ENCODE data around the gene ENO3.
"Not testable (repeated sequence)": the region's sequence is repeated elsewhere in the genome, so short reads cannot be mapped to it uniquely, and the experiment has no call there.

The ENO3 gene

DNA sequence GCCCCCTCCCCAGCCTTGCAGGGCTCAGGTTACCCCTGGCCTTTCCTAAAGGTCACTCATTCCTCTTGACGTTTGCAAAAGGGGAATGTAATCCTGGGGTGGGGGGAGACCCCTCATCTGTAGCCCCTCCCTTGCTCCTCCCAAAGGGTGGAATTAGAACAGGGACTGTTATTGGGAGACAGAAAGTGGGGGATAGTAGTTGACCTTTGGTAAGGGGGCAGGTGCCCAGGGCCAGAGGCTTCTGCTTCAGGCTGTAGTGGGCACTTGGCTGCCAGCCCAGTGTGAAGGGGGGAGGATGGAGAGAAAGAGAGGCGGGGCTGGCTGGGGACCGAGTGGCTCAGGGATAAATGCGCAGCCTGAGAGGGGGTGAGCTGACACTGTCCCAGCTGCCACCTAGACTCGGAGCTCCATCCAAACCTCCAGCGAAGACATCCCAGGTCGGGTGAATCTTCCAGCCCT lies at the start of gene ENO3:
ENO3 (plus strand) TSS at position 374 of the 459 bp plus-strand sequence. CDS start 711 bp downstream, outside the sequence.
- no peak for DNase-seq

DNA sequence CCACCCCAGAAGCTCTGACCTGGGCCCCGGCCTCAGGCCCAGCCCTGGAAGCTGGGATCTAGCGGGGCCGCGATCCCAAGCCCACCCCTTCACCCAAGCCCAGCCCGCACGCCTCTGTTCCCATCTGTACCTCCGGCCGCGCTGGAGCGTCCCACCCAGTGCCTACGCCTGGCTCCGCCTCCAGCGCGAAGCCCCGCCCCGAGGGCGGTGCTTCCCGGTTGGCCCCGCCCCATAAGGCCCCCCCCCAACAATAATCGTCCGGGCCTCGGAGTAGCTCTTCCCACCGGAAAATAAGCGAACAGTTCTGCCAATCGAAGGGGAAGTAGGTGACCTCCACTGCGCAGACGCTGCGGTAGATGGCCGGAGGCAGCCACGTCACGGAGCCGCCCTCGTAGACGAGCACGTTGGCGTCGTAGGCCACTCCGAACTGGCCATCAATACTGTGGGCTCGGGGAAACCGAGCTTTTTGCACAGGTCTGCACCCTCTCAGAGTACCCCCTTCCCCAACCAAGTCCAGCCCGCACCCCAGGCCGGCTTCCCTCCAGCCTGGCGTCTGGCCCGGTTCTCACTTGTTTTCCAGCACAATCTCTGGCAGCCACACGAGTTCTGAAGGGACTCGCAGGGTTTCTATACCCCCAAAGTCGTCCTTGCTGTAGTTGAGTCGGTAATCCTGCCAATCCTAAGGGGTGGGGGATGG lies 49.1 kb upstream of the ENO3 start:
- no peak for DNase-seq

DNA sequence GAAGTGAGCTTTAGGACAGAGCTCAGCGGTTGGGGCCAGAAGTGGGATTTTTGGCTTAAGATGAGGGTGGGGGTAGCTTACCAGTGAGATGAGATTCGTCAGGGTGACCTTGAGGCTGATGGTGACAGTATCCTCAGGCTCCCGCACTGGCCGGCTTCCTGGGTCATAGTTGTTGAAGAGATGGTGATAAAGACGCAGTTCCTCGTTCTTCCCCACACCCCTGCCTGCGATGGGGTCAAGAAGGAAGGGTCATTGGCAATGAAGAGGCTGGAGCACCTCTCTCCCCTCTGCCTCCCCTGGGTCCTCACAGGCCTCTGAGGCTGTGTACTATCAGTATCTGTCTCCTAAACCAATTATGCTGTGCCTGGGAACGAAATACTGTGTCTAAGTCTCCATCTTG lies 48.4 kb upstream of the ENO3 start:
- DNase-seq: no peak

DNA sequence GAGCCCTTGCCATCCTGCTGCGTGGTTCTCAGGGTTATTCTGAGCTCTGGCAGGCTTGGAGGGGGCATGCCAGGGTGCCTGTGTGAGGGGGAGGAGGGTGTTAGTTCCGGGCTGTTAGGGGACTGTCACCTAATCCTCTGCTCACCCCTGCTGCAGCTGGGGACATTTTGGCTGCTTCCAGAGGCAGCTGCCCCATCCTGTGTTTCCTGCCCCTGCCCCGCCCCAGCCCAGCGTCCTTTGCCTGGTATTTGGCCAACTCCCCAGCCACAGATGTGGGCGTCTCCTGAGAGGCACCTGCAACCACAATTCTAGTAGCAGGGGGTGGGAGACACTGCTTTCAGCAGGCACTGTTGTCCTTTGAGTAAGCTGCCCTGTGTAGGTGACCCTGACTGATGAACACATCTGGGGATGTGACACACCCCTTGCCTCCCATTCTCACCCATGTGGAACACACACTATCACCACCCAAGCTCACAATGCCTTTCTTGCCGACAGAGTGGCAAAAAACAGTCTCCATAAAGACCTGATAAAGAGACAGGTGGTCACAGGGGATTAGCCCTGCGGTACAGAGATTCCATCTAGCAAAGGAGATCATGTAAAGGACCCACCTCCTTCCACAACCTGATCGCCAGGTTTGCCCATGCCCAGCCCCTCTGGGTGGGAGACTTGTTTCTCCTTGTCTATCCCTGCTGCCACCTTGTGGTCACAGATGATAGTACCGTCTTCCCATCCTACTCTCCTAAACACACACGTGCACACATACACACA lies 47.7 kb upstream of the ENO3 start, which contains the start of gene CHRNE:
CHRNE (minus strand) TSS at position 48 of the 768 bp plus-strand sequence; CDS start at position 13, 35 bp downstream.
- DNase-seq: peak; percentile 10

DNA sequence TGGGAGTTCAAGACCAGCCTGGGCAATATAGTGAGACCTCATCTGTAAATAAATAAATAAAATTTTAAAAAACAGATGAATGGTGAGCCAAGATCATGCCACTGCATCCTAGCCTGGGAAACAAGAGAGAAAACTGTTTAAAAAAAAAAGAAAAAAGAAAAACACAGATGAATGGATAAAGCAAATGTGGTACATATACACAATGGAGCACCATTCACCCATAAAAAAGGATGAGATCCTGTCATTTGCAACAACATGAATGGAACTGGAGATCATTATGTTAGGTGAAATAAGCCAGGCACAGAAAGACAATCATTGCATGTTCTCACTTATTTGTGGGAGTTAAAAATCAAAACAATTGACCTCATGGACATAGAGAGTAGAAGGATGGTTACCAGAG lies 44.3 kb upstream of the ENO3 start:
- not testable (repeated sequence) for DNase-seq

DNA sequence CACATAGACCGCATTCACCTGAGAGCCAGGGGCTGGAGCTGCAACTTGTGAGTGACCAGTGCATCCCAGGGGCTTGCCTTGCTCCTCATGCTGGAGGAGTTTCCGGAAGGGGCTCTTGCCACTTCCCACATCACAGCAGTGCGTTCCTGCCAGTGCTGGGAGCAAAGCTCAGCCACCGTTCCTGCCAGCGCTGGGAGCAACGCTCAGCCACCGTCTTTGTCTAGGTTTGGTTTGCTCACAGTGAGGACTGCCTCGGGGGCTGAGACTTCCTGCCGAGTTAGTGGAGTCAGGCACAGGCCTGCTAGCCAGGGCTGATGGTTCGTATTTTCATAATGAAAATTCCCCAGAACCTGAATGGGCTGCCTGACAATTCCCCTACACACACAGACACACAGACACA lies 42.6 kb upstream of the ENO3 start:
- DNase-seq: no peak

DNA sequence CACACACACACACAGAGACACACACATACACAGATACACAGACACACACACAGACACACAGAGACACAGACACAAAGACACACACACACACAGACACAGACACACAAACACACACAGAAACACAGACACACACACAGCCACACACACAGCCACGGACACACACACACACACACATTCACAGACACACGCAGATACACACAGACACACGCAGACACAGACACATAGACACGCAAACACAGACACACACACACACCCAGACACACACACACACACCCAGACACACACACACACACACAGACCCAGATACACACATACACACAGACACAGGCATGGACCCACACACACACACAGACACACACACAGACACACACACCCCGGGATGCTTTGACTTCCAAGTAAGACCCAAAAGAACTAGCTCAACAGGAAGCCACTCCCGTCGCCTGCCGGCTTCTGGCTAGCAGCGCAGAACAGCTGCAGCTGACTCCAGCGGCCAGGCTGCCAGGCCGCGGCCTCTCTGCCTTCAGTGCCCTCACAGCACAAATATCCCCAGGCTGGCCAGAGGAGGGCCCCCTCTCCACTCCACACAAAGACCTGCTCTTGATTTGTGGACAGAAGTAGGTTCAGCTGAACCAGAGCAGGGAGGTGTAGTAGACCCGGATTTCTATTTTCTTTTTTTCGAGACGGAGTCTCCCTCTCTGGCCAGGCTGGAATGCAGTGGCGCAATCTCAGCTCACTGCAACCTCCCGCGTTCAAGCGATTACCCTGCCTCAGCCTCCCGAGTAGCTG lies 42.0 kb upstream of the ENO3 start:
- no peak for DNase-seq

DNA sequence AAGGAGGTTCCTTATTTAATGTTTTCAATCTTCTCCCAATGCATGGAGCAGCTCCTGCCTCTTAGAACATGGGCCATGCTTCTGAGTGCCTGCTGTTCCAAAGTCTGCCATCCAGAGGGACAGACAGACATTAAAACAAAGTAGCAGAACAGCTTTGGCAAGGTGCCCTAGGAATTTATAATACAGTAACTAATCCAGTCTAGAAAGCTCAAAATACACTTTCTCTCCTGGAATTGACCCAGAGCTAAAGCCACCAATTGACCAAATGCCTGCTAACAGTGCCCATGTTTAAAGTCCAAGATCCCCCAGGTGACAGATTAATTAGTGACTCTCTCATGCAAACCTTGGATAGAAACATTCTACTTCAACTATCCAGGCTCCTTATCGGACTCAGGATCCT lies 36.9 kb upstream of the ENO3 start:
- DNase-seq: no peak

DNA sequence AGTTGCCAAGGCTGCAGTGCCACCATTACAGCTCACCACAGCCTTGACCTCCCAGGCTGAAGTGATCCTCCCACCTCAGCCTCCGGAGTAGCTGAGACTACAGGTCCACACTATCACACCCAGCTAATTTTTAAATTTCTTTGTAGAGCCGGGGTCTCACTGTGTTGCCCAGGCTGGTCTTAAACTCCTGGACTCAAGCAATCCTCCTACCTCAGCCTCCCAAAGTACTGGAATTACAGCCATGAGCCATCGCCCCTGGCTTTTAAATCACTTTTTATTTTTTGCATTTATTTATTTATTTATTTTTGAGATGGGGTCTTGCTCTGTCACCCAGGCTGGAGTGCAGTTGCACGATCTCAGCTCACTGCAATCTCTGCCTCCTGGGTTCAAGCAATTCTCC lies 36.4 kb upstream of the ENO3 start:
- not testable (repeated sequence) for DNase-seq

DNA sequence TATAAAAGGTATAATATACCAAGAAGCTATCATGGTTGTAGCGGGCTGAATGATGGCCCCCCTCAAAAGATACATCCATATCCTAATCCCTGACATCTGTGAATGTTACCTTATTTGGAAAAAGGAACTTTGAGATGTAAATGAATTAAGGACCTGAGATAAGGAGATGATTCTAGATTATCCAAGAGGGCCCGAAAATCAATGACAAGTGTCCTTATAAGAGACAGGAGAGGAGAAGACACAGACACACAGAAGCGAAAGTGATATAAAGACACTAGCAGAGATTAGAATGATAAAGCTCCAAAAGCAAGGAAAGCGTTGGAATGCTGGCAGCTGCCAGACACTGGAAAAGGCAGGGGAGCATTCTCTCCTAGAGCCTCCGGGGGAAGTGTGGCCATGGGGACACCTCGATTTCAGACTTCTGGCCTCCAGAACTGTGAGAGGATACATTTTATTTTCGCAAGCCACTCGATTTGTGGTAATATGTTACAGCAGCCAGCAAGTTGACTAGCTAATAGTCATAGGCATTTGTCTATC lies 31.3 kb upstream of the ENO3 start:
- no peak for DNase-seq

DNA sequence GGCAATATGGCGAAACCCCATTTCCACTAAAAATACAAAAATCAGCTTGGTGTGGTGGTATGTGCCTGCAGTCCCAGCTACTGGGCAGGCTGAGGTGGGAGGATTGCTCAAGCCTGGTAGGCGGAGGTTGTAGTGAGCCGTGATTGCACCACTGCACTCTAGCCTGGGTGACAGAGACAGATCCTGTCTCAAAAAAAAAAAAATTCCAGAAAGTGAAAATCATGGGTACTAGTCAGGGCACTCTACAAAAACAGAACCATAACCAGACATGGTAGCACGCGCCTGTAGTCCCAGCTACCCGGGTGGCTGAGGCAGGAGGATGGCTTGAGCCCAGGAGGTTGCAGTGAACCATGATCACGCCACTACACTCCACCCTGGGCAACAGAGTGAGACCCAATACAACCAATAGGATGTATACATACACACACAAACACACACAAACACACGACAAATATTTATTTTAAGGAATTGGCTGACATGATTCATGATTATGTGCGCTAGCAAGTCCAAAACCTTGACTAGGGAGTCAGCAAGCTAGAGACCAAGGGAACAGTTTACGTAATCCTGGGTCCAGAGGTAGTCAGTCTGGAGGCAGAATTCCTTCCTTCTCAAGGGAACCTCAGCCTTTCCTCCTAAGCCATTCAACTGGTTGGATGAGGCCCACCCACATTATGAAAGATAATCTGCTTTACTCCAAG lies 30.4 kb upstream of the ENO3 start:
- DNase-seq: no peak

DNA sequence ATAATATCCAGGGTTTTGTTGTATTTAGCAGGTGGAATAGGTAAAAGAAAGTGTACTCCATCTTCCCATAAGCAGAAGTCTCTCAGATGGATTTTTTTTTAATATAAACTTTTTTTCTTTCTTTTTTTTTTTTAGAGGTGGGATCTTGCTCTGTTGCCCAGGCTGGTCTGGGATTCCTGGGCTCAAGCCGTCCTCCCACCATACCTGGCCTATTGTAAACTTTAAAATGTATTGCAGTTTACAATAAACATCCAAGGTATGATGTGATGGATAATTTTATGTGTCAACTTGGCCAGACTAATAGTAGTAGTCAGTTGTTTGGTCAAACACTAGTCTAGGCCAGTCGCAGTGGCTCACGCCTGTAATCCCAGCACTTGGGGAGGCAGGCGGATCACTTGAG lies 29.6 kb upstream of the ENO3 start:
- DNase-seq: no peak

DNA sequence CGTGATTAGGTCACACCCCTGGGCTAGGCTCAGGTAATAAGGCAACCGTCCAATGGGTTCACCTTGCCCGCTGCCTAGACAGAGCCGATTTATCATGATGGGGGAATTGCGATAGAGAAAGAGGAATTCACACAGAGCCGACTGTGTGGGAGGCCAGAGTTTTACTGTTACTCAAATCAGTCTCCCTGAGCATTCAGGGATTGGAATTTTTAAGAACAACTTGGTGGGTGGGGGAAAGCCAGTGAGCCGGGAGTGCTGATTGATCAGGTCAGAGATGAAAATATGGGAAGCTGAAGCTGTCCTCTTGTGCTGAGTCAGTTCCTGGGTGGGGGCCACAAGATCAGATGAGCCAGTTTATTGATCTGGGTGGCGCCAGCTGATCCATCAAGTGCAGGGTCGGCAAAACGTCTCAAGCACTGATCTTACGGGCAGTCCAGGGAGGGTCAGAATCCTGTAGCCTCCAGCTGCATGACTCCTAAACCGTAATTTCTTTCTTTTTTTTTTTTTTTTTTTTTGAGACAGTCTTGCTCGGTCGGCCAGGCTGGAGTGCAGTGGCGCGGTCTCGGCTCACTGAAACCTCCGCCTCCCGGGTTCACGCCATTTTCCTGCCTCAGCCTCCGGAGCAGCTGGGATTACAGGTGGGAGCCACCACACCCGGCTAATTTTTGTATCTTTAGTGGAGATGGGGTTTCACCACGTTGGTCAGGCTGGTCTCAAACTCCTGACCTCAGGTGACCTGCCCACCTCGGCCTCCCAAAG lies 24.2 kb upstream of the ENO3 start:
- not testable (repeated sequence) for DNase-seq

DNA sequence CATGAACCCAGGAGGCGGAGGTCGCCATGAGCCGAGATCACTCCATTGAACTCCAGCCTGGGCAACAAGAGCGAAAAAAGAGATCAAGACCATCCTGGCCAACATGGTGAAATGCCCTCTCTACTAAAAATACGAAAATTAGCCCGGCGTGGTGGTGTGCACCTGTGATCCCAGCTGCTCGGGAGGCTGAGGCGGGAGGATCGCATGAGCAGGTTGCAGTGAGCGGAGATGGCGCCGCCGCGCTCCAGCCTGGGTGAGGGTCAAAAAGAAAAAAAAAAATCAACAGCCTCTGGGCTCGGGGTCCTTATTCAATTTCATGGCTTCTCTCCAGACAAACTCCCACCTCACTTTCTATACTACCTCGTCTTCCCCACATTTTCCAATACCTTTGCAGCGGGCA lies 22.0 kb upstream of the ENO3 start:
- DNase-seq: no peak

DNA sequence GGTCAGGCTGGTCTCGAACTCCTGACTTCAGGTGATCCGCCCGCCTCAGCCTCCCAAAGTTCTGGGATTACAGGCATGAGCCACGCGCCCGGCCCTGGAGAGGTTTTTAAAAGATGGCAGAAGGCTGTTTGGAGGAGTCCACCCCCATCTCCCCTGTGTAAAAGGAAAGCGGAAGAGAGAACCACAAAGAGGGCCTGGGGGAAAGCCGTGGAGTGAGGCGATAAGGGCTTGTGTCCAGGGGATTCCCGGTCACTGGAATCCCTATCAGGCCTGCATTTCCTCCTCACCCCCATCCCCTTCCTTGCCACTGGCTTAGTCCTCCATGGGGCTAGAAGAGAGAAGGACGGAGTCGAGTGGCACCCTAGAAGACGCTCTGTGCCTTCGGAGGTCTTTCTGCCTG lies 19.0 kb upstream of the ENO3 start, which contains the start of gene GP1BA:
GP1BA (plus strand) TSS at position 315 of the 400 bp plus-strand sequence. CDS start 328 bp downstream, outside the sequence.
- DNase-seq: no peak

DNA sequence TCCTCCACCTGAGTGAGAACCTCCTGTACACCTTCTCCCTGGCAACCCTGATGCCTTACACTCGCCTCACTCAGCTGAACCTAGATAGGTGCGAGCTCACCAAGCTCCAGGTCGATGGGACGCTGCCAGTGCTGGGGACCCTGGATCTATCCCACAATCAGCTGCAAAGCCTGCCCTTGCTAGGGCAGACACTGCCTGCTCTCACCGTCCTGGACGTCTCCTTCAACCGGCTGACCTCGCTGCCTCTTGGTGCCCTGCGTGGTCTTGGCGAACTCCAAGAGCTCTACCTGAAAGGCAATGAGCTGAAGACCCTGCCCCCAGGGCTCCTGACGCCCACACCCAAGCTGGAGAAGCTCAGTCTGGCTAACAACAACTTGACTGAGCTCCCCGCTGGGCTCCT lies 18.2 kb upstream of the ENO3 start:
- no peak for DNase-seq

DNA sequence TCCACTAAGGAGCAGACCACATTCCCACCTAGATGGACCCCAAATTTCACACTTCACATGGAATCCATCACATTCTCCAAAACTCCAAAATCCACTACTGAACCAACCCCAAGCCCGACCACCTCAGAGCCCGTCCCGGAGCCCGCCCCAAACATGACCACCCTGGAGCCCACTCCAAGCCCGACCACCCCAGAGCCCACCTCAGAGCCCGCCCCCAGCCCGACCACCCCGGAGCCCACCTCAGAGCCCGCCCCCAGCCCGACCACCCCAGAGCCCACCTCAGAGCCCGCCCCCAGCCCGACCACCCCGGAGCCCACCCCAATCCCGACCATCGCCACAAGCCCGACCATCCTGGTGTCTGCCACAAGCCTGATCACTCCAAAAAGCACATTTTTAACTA lies 17.3 kb upstream of the ENO3 start:
- DNase-seq: no peak

DNA sequence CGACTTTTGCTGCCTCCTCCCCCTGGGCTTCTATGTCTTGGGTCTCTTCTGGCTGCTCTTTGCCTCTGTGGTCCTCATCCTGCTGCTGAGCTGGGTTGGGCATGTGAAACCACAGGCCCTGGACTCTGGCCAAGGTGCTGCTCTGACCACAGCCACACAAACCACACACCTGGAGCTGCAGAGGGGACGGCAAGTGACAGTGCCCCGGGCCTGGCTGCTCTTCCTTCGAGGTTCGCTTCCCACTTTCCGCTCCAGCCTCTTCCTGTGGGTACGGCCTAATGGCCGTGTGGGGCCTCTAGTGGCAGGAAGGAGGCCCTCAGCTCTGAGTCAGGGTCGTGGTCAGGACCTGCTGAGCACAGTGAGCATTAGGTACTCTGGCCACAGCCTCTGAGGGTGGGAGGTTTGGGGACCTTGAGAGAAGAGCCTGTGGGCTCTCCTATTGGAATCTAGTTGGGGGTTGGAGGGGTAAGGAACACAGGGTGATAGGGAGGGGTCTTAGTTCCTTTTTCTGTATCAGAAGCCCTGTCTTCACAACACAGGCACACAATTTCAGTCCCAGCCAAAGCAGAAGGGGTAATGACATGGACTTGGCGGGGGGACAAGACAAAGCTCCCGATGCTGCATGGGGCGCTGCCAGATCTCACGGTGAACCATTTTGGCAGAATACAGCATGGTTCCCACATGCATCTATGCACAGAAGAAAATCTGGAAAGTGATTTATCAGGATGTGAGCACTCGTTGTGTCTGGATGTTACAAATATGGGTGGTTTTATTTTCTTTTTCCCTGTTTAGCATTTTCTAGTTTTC lies 16.5 kb upstream of the ENO3 start:
- DNase-seq: no peak

DNA sequence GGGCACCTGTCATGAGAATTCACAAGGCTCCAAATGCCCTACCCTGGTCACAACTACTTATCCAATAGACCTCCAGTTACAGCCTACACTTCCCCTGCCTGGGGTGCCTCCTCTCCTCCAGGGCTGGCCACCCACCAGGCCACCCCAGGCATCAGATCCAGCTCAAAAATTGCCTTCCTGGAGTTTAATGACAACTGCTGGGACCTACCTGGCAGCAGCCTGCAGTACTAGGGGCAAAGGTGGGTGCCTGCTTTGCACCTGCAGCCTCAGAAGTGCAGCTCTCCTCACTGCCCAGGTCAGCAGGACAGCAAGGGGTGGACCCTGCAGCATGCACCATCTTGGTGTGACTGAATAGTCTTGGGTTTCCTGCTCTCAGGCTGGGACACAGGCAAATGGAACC lies 15.3 kb upstream of the ENO3 start:
- no peak for DNase-seq

DNA sequence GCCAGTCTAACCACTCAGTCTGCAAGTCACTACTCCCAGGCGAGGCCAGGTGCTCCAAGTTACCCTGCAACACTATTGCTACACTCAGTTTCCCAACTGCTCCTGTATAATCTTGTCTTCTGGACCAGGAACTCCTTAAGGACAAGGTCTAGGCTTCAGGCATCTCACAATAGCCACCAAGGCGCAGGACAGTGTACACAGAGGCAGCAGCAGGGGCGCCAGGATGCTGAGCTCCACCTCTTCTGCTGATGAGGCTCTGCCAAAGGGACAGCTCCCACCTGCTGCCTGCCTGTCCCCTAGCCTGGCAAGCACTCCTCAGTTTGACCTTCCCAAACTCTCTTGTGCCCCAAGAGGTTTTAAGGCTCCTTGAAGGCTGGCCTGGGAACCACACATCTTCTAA lies 14.5 kb upstream of the ENO3 start:
- no peak for DNase-seq

DNA sequence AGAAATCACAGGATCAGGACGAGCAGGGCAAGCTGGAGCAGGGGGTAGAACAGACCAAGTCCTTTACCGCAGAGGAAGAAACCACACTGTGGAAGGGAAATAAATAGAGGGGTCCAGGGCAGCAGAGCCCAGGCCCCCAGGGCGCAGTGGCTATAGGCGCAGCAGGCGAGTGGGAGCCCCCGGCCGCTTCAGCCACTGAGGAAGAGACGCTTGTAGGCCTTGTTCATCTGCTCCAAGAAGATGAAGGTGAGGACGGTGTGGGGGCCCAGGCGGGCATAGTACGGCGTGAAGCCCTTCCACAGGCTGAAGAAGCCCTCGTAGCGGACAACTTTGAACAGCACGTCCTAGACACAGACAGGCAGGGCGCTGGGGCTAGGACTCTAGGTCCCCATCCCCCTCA lies 13.4 kb upstream of the ENO3 start:
- DNase-seq: no peak

Data from NCI-H2081 treated with DMSO at 0.1 percent for 48 hours (cell line).